ENCODE measurements around the gene PSMD3.

The PSMD3 gene

GRCh38 chr17:39960524-39961041, 20.0 kb upstream of the PSMD3 start:
- no peak overlapping the region for H3K4me3 ChIP-seq (ENCODE audit: control insufficient read depth, low read depth, low read length)
- TF ChIP-seq CTCF (conservative IDR thresholded peaks at IDR 0.05; ENCODE audit: control insufficient read depth, insufficient read depth, low read depth, low read length): no peak
- DNase-seq (ENCODE audit: low read depth): no peak

GRCh38 chr17:39962642-39963220, 17.9 kb upstream of the PSMD3 start, which contains the start of gene GSDMA:
Gene GSDMA (plus strand): TSS chr17:39963004. CDS start chr17:39965688, 2,684 bp downstream.
- no peak for DNase-seq (ENCODE audit: low read depth)
- H3K4me3 ChIP-seq (ENCODE audit: control insufficient read depth, low read depth, low read length): no peak within 1 kb of the TSS
- no peak for TF ChIP-seq CTCF (conservative IDR thresholded peaks at IDR 0.05; ENCODE audit: control insufficient read depth, insufficient read depth, low read depth, low read length)

- no peak for DNase-seq (ENCODE audit: low read depth)
- TF ChIP-seq CTCF (conservative IDR thresholded peaks at IDR 0.05; ENCODE audit: control insufficient read depth, insufficient read depth, low read depth, low read length): no peak
- no peak overlapping the region for H3K4me3 ChIP-seq (ENCODE audit: control insufficient read depth, low read depth, low read length)
Measured at GRCh38 chr17:39963829-39964228, 16.8 kb upstream of the PSMD3 start.

- no peak for DNase-seq (ENCODE audit: low read depth)
- no peak for TF ChIP-seq CTCF (conservative IDR thresholded peaks at IDR 0.05; ENCODE audit: control insufficient read depth, insufficient read depth, low read depth, low read length)
- H3K4me3 ChIP-seq (ENCODE audit: control insufficient read depth, low read depth, low read length): no peak overlapping the region
Measured at GRCh38 chr17:39965017-39965699, 15.4 kb upstream of the PSMD3 start.

GRCh38 chr17:39966771-39967170, 13.8 kb upstream of the PSMD3 start:
- no peak overlapping the region for H3K4me3 ChIP-seq (ENCODE audit: control insufficient read depth, low read depth, low read length)
- DNase-seq (ENCODE audit: low read depth): no peak
- TF ChIP-seq CTCF (conservative IDR thresholded peaks at IDR 0.05; ENCODE audit: control insufficient read depth, insufficient read depth, low read depth, low read length): no peak

GRCh38 chr17:39968761-39969160, 11.8 kb upstream of the PSMD3 start:
- H3K4me3 ChIP-seq (ENCODE audit: control insufficient read depth, low read depth, low read length): no peak overlapping the region
- no peak for DNase-seq (ENCODE audit: low read depth)
- no peak for TF ChIP-seq CTCF (conservative IDR thresholded peaks at IDR 0.05; ENCODE audit: control insufficient read depth, insufficient read depth, low read depth, low read length)
